Tibial nerve (tissue), 4 donors: ENCODE measurements around the gene TUBG2. TPM values are rescaled to one million over a fixed set of nuclear protein-coding genes. Genes with fewer than 3 reads are reported as not detected.

ENCODE experiments used
- DNase-seq, 2 donors: peaks; one replicate each; pipeline ENCODE4 v3.0.0-alpha.2; 2019; ENCODE audit warnings: low spot score in 2 of 2
- H3K27ac ChIP-seq, 4 donors: fragments of 200-600 bp; sonication (generic) in 3 of 4; one replicate each; pipeline ENCODE4 v1.5.1; 2017 to 2019; ENCODE audit warnings: mild to moderate bottlenecking in 1 of 4
- H3K27me3 ChIP-seq, 2 donors: fragments of 200-600 bp; sonication (generic) in 1 of 2; one replicate each; pipeline versions ENCODE4 v1.5.1 to v1.6.0; 2017 to 2019
- H3K36me3 ChIP-seq, 3 donors: fragments of 200-600 bp; sonication (generic); one replicate each; pipeline ENCODE4 v1.5.1; 2018 to 2019
- H3K4me1 ChIP-seq, 4 donors: fragments of 200-600 bp; sonication (generic) in 3 of 4; one replicate each; pipeline ENCODE4 v1.5.1; 2017 to 2019
- H3K4me3 ChIP-seq, 4 donors: fragments of 200-600 bp; sonication (generic) in 3 of 4; one replicate each; pipeline ENCODE4 v1.5.1; 2017 to 2019; ENCODE audit warnings: mild to moderate bottlenecking in 1 of 4, moderate library complexity in 1 of 4
- H3K9me3 ChIP-seq, 4 donors: fragments of 200-600 bp; sonication (generic) in 3 of 4; one replicate each; pipeline ENCODE4 v1.5.1; 2017 to 2019
- EP300 ChIP-seq, 2 donors: sonication (generic); formaldehyde crosslinking; IDR thresholded peaks; one replicate each; pipeline ENCODE4 v1.6.1; 2017; ENCODE audit warnings: antibody characterized with exemption in 2 of 2, mild to moderate bottlenecking in 1 of 2
- POLR2A ChIP-seq, 2 donors: fragments of 450-650 bp; IDR thresholded peaks; one replicate each; pipeline ENCODE4 v1.6.1; 2017; ENCODE audit warnings: antibody characterized with exemption in 2 of 2, mild to moderate bottlenecking in 2 of 2, moderate library complexity in 2 of 2
- WGBS, 2 donors: methylation state at CpG; one replicate each; pipeline ENCODE4 v1.1.5; 2018; 5-methylcytosine and 5-hydroxymethylcytosine counted together
- total RNA-seq, 4 donors: library from RNA; depleted of rRNA; stranded (reverse); fragments of >200 nt; gene quantifications; one replicate each; pipeline ENCODE4 v1.1.0, GENCODE V29; 2016
- TF ChIP-seq, protein P1 (sequence below), 5 experiments: fragments of 200-600 bp in 3 of 5; fragments of 450-650 bp in 2 of 5; sonication (generic) in 3 of 5; IDR thresholded peaks; one replicate each; pipeline ENCODE4 v1.5.1; 2016 to 2019; ENCODE audit warnings: antibody characterized with exemption in 5 of 5, mild to moderate bottlenecking in 3 of 5, moderate library complexity in 2 of 5

TUBG2 gene
- total RNA-seq, 4 donors from 2014 or later: 48.2 to 92.4 (median 77.6) TPM

GRCh38 chr17:42673885-42674754 is 15.0 kb downstream of the TUBG2 start:
- WGBS, 2 donors: 15 to 18% methylated on average over 23 to 26 of the region's 32 CpGs
- Histone ChIP-seq H3K36me3 (peaks cover 0 to 47% (median 0%) of the 10 kb centered on the region in 3 donors), H3K27ac (peak overlapping the region; percentile 46 to 97 (median 72)), H3K4me1 (peaks cover 4 to 81% (median 35%) of the 10 kb centered on the region in 4 donors), H3K27me3 (no peaks in the 10 kb centered on the region), H3K4me3 (peak overlapping the region; percentile 50 to 98 (median 72)), H3K9me3 (no peaks in the 10 kb centered on the region)
- no peak for DNase-seq
- TF ChIP-seq EP300 (IDR thresholded peaks at IDR 0.05) (peak in 1 of 2 donors; percentile 34), POLR2A (IDR thresholded peaks at IDR 0.05) (no peak)
- TF ChIP-seq, protein P1, sequence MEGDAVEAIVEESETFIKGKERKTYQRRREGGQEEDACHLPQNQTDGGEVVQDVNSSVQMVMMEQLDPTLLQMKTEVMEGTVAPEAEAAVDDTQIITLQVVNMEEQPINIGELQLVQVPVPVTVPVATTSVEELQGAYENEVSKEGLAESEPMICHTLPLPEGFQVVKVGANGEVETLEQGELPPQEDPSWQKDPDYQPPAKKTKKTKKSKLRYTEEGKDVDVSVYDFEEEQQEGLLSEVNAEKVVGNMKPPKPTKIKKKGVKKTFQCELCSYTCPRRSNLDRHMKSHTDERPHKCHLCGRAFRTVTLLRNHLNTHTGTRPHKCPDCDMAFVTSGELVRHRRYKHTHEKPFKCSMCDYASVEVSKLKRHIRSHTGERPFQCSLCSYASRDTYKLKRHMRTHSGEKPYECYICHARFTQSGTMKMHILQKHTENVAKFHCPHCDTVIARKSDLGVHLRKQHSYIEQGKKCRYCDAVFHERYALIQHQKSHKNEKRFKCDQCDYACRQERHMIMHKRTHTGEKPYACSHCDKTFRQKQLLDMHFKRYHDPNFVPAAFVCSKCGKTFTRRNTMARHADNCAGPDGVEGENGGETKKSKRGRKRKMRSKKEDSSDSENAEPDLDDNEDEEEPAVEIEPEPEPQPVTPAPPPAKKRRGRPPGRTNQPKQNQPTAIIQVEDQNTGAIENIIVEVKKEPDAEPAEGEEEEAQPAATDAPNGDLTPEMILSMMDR (IDR thresholded peaks at IDR 0.05): peak; percentile 29 to 44 (median 41)

GRCh38 chr17:42674755-42675347 is 15.8 kb downstream of the TUBG2 start:
- Histone ChIP-seq H3K27me3 (no peaks in the 10 kb centered on the region), H3K27ac (peak overlapping the region in 3 of 4 donors; percentile 84 to 97 (median 91)), H3K9me3 (no peaks in the 10 kb centered on the region), H3K36me3 (peaks cover 0 to 40% (median 0%) of the 10 kb centered on the region in 3 donors), H3K4me1 (peaks cover 4 to 81% (median 42%) of the 10 kb centered on the region in 4 donors), H3K4me3 (peak overlapping the region; percentile 50 to 98 (median 72))
- TF ChIP-seq, protein P1 (IDR thresholded peaks at IDR 0.05): no peak
- TF ChIP-seq POLR2A (IDR thresholded peaks at IDR 0.05) (no peak), EP300 (IDR thresholded peaks at IDR 0.05) (no peak)
- 30 to 37% methylated on average over 8 to 9 of the region's 9 CpGs for WGBS, 2 donors
- DNase-seq: no peak

GRCh38 chr17:42675348-42675964 is 16.4 kb downstream of the TUBG2 start:
- WGBS, 2 donors: 2 to 3% methylated on average over 10 to 23 of the region's 27 CpGs
- Histone ChIP-seq H3K4me1 (peaks cover 4 to 87% (median 47%) of the 10 kb centered on the region in 4 donors), H3K4me3 (peak overlapping the region; percentile 50 to 98 (median 72)), H3K9me3 (no peaks in the 10 kb centered on the region), H3K27me3 (no peaks in the 10 kb centered on the region), H3K27ac (peak overlapping the region; percentile 75 to 97 (median 88)), H3K36me3 (peaks cover 0 to 34% (median 0%) of the 10 kb centered on the region in 3 donors)
- DNase-seq: no peak
- TF ChIP-seq, protein P1 (IDR thresholded peaks at IDR 0.05): no peak
- TF ChIP-seq EP300 (IDR thresholded peaks at IDR 0.05) (no peak), POLR2A (IDR thresholded peaks at IDR 0.05) (no peak)

DNA sequence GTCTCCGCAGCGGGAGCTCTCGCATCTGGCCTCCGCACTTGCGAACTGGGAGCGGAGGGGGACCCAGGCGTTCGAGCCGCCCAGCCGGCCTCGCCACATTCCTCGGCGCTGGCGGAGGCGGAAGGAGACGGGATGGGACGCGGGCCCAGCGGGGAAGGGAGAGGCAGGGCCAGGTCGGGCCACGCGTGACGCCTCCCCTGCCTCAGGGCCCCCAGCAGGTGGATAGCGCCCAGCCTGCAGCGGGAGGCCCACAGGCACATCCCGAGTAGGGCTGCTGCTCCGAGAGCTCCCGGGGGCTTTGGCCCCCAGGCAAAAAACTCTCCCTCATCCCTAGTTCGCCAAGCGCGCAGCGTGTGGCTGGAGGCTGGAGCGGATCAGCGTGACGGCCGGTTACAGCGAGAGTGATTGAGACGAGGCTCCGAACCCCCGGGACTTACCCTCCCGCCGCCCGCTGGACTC is 16.9 kb downstream of the TUBG2 start:
- H3K36me3 ChIP-seq: peaks cover 0 to 28% (median 0%) of the 10 kb centered on the region in 3 donors
- H3K27ac ChIP-seq: peak overlapping the region; percentile 75 to 97 (median 88)
- H3K27me3 ChIP-seq: no peaks in the 10 kb centered on the region
- peaks cover 4 to 86% (median 49%) of the 10 kb centered on the region in 4 donors for H3K4me1 ChIP-seq
- TF ChIP-seq, protein P1 (IDR thresholded peaks at IDR 0.05): no peak
- TF ChIP-seq POLR2A (IDR thresholded peaks at IDR 0.05): no peak
- no peak for TF ChIP-seq EP300 (IDR thresholded peaks at IDR 0.05)
- H3K4me3 ChIP-seq: peak overlapping the region; percentile 50 to 98 (median 72)
- no peaks in the 10 kb centered on the region for H3K9me3 ChIP-seq
- no peak for DNase-seq
- WGBS, 2 donors: 1% methylated on average over 28 to 42 of the region's 43 CpGs
